GM12878 (cell line): ENCODE data around the gene STRN4.

Source experiments
- ATF3 ChIP-seq: IDR thresholded peaks from 2 replicates; pipeline ENCODE4 v1.6.1; 2011; ENCODE audit warnings: low read depth, mild to moderate bottlenecking, low read length, moderate library complexity, borderline replicate concordance; ENCODE audit errors: extremely low read depth
- CEBPZ ChIP-seq: fragments of 150-350 bp; IDR thresholded peaks from 2 replicates; pipeline ENCODE4 v1.6.1; 2016; ENCODE audit warnings: low read depth, low read length
- CTCF ChIP-seq, 3 experiments: IDR thresholded peaks in 2 of 3; conservative IDR thresholded peaks in 1 of 3; 2 replicates each; pipeline ENCODE4 v1.5.1; 2011; ENCODE audit warnings: low read depth in 3 of 3, low read length in 3 of 3, mild to moderate bottlenecking in 3 of 3, control low read depth in 2 of 3, moderate library complexity in 2 of 3, inconsistent platforms in 1 of 3, mixed read lengths in 1 of 3; ENCODE audit not compliant: control insufficient read depth in 2 of 3, insufficient read depth in 1 of 3; ENCODE audit errors: extremely low read depth in 1 of 3
- EP300 ChIP-seq, 2 experiments: fragments of 150-350 bp in 1 of 2; IDR thresholded peaks; 2 replicates each; pipeline ENCODE4 v1.6.1; 2011 to 2012; ENCODE audit warnings: low read depth in 2 of 2, low read length in 2 of 2, borderline replicate concordance in 1 of 2, improper control_type of control experiment in 1 of 2, inconsistent platforms in 1 of 2; ENCODE audit not compliant: control insufficient read depth in 1 of 2
- ETV6 ChIP-seq, 2 experiments: fragments of 450-650 bp in 1 of 2; IDR thresholded peaks in 1 of 2; conservative IDR thresholded peaks in 1 of 2; 2 replicates each; pipeline ENCODE4 v1.6.1; 2014; ENCODE audit warnings: antibody characterized with exemption in 1 of 2, borderline replicate concordance in 1 of 2, low read depth in 1 of 2, mild to moderate bottlenecking in 1 of 2, moderate library complexity in 1 of 2
- NBN ChIP-seq: fragments of 450-650 bp; IDR thresholded peaks from 2 replicates; pipeline ENCODE4 v1.6.1; 2016
- RELA ChIP-seq: fragments of 450-650 bp; IDR thresholded peaks from 2 replicates; pipeline ENCODE4 v1.8.0; 2014; ENCODE audit warnings: borderline replicate concordance; ENCODE audit not compliant: partially characterized antibody
- SREBF1 ChIP-seq: IDR thresholded peaks from 2 replicates; pipeline ENCODE4 v1.6.1; 2012; ENCODE audit warnings: mild to moderate bottlenecking, low read length

GRCh38 chr19:46742926-46743480 lies 3.2 kb downstream of the STRN4 start:
- TF ChIP-seq SREBF1 (no peak), EP300 (IDR thresholded peaks at IDR 0.05; ENCODE audit: borderline replicate concordance in 1 of 2, control insufficient read depth in 1 of 2, low read depth in 2 of 2, low read length in 2 of 2) (no peak), CTCF (IDR thresholded peaks at IDR 0.05 in 2 of 3, conservative IDR thresholded peaks at IDR 0.05 in 1 of 3; ENCODE audit: control insufficient read depth in 2 of 3, extremely low read depth in 1 of 3, insufficient read depth in 1 of 3, low read depth in 3 of 3, low read length in 3 of 3) (no peak), CEBPZ (no peak), ETV6 (conservative IDR thresholded peaks at IDR 0.05 in 1 of 2, IDR thresholded peaks at IDR 0.05 in 1 of 2; ENCODE audit: borderline replicate concordance in 1 of 2, low read depth in 1 of 2) (no peak), RELA (no peak), ATF3 (no peak), NBN (no peak)
